ENCODE measurements around the gene TMEM132E.

Gene TMEM132E

DNA sequence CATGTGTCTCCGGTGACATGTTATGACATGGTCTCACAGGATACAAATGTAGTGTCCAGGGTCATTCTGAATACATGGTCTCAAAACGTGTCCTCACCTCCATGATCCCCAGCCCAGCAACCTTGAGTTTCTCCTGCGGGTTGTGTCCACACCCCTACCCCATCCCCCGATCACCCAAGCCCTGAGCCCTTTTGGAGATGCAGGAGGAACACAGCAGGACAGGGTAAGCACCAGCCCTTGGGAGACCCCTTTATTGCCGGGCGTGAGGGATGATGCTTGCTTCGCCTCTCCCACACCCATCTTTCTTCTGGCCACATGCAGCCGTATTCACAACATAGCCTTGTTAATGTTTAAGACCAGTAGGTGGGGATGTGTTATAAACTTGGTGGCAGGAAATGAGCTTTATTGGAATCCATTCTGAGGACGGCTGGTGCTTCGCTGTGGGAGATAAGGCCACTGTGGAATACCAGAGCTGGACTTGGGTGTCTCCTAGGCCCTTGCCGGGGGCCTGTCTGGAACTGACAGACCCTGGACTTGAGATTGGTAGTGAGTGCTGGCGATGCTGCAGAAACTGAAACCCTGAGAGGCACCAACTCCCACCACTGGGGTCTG, 5.5 kb downstream of the TMEM132E start:
- no peak for DNase-seq (ENCODE audit: low read depth in 1 of 2, low spot score in 1 of 2)
- TF ChIP-seq REST (IDR thresholded peaks at IDR 0.05; ENCODE audit: insufficient replicate concordance, low read depth) (no peak), POLR2AphosphoS5 (IDR thresholded peaks at IDR 0.05; ENCODE audit: low read depth) (no peak), CTCF (IDR thresholded peaks at IDR 0.05; ENCODE audit: insufficient read depth, low read length) (no peak), GABPA (IDR thresholded peaks at IDR 0.05; ENCODE audit: low read depth) (no peak), SPI1 (IDR thresholded peaks at IDR 0.05; ENCODE audit: borderline replicate concordance, low read depth) (no peak)
- no peak overlapping the region for H3K4me3 ChIP-seq (replicated peaks; ENCODE audit: insufficient read depth, low read length)
- H3K27me3 ChIP-seq (ENCODE audit: insufficient read depth, poor library complexity, severe bottlenecking), result peaks cover 46% of the 10 kb centered on the region
- no peak overlapping the region for H3K27ac ChIP-seq (replicated peaks)

DNA sequence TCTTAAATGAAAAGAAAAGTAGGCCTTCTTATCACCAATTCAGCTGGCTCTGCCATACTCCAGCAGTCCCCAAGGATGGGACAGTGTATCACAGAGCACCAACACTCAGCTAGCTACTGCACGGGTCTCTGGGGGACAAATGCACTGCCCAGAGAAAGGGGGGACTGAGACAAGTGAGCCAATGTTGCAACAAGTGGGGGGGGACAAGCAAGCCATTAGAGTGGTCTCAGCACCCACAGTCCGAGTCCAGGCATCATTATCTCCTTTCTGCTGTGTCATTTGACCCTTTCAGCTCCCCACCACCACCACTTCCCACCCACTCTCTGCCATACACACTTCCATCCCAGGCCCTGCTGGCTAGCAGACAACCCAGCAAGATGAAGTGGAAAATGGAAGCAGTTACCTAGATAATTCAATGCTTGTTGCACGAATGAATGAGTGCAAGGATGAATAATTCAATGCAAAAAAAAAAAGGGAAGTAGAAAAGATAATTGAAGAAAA, 7.0 kb downstream of the TMEM132E start:
- TF ChIP-seq POLR2AphosphoS5 (IDR thresholded peaks at IDR 0.05; ENCODE audit: low read depth) (no peak), SPI1 (IDR thresholded peaks at IDR 0.05; ENCODE audit: borderline replicate concordance, low read depth) (no peak), REST (IDR thresholded peaks at IDR 0.05; ENCODE audit: insufficient replicate concordance, low read depth) (no peak), CTCF (IDR thresholded peaks at IDR 0.05; ENCODE audit: insufficient read depth, low read length) (no peak), GABPA (IDR thresholded peaks at IDR 0.05; ENCODE audit: low read depth) (no peak)
- Histone ChIP-seq H3K27ac (replicated peaks) (no peak overlapping the region), H3K4me3 (replicated peaks; ENCODE audit: insufficient read depth, low read length) (no peak overlapping the region), H3K27me3 (ENCODE audit: insufficient read depth, poor library complexity, severe bottlenecking) (peaks cover 34% of the 10 kb centered on the region)
- no peak for DNase-seq (ENCODE audit: low read depth in 1 of 2, low spot score in 1 of 2)

DNA sequence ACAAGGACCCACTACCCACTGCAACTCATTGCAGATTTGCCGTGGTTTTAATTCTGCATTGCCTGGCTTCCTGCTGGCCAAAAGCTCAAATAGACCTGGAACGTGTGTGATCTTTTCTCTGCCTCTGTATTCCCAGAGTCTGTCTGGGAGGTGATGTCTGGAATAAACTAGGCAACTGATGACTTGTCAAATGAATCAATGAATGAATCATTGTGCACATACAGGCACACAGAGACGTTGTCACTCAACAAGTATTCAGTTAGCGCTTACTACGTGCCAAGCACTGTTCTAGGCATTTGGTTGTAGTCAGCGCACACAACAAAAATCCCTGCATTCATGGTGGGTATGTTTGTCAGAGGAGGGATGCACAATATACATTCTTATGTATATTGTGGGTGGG, 8.9 kb downstream of the TMEM132E start:
- Histone ChIP-seq H3K27me3 (ENCODE audit: insufficient read depth, poor library complexity, severe bottlenecking) (peaks cover 26% of the 10 kb centered on the region), H3K4me3 (replicated peaks; ENCODE audit: insufficient read depth, low read length) (no peak overlapping the region), H3K27ac (replicated peaks) (no peak overlapping the region)
- TF ChIP-seq GABPA (IDR thresholded peaks at IDR 0.05; ENCODE audit: low read depth) (no peak), CTCF (IDR thresholded peaks at IDR 0.05; ENCODE audit: insufficient read depth, low read length) (no peak), POLR2AphosphoS5 (IDR thresholded peaks at IDR 0.05; ENCODE audit: low read depth) (no peak), SPI1 (IDR thresholded peaks at IDR 0.05; ENCODE audit: borderline replicate concordance, low read depth) (no peak), REST (IDR thresholded peaks at IDR 0.05; ENCODE audit: insufficient replicate concordance, low read depth) (no peak)
- DNase-seq (ENCODE audit: low read depth in 1 of 2, low spot score in 1 of 2), result no peak

Measured in HL-60 (cell line).